Femur (tissue), 1 donor: ENCODE results near the gene BCCIP.
A peak's percentile ranks its signal among the peaks of the same experiment; 100 is the strongest.

Experiments
- DNase-seq: peaks from one replicate; pipeline ENCODE4 v3.0.0-alpha.2; 2017

BCCIP gene

GRCh38 chr10:125822878-125823662 is at the start of gene BCCIP, which contains the start of gene UROS:
Gene BCCIP, plus strand, starts transcription at chr10:125823546. Its CDS starts 12 bp downstream, at chr10:125823558.
Gene UROS, minus strand, starts transcription at chr10:125823258. Its CDS starts 6,759 bp downstream, at chr10:125816499.
- peak; percentile 93 for DNase-seq

GRCh38 chr10:125773687-125774543 is 49.4 kb upstream of the BCCIP start:
- no peak for DNase-seq

- DNase-seq: no peak
These were observed 48.7 kb upstream of the BCCIP start for GRCh38 chr10:125774581-125775191.

- DNase-seq: no peak
These were observed 47.7 kb upstream of the BCCIP start, which contains the start of gene MMP21 for GRCh38 chr10:125775491-125776106. Gene MMP21, minus strand, starts transcription at chr10:125775821. Its CDS starts 0 bp downstream, at chr10:125775821.

- no peak for DNase-seq
These were observed 45.5 kb upstream of the BCCIP start for GRCh38 chr10:125777806-125778205.

- DNase-seq: no peak
These were observed 44.8 kb upstream of the BCCIP start for GRCh38 chr10:125778556-125778955.

GRCh38 chr10:125779403-125780327 is 43.7 kb upstream of the BCCIP start:
- DNase-seq: peak; percentile 4

GRCh38 chr10:125781374-125781773 is 42.0 kb upstream of the BCCIP start:
- peak; percentile 11 for DNase-seq

GRCh38 chr10:125782054-125782453 is 41.3 kb upstream of the BCCIP start:
- peak; percentile 18 for DNase-seq

- peak; percentile 52 for DNase-seq
These were observed 40.7 kb upstream of the BCCIP start for GRCh38 chr10:125782616-125783015.

GRCh38 chr10:125783408-125783807 is 39.9 kb upstream of the BCCIP start:
- peak; percentile 6 for DNase-seq

GRCh38 chr10:125783957-125784356 is 39.4 kb upstream of the BCCIP start:
- peak; percentile 6 for DNase-seq

- DNase-seq: no peak
These were observed 37.6 kb upstream of the BCCIP start for GRCh38 chr10:125785791-125786190.

- no peak for DNase-seq
These were observed 35.0 kb upstream of the BCCIP start for GRCh38 chr10:125788156-125789034.

- DNase-seq: no peak
These were observed 30.7 kb upstream of the BCCIP start for GRCh38 chr10:125792342-125793300.

GRCh38 chr10:125795128-125795527 is 28.2 kb upstream of the BCCIP start:
- DNase-seq: no peak

- DNase-seq: no peak
These were observed 27.6 kb upstream of the BCCIP start for GRCh38 chr10:125795637-125796190.

GRCh38 chr10:125797424-125797823 is 25.9 kb upstream of the BCCIP start:
- no peak for DNase-seq
